GM12878 (cell line): ENCODE data around the gene FATE1. TPM values are rescaled to one million over a fixed set of nuclear protein-coding genes. Genes with fewer than 3 reads are reported as not detected.

ENCODE experiments used
- ATAC-seq: fragments of 200-7000 bp; cut with Tn5 transposase; 3 replicates; pipeline ENCODE4 v1.9.1; 2020; ENCODE audit warnings: mild to moderate bottlenecking, moderate library complexity
- BruUV-seq: library from RNA; stranded (reverse); fragments of 400-500 nt; replicated peaks from 2 replicates; lab custom pipeline; 2021; lab: Mats Ljungman, UMichigan
- CTCF ChIA-PET: fragments of 300-600 bp; sonication (Branson Sonifier 250); formaldehyde crosslinking; extraction: SDS; loops from one replicate; lab custom pipeline; 2021; ENCODE audit warnings: inconsistent platforms; lab: Yijun Ruan, JAX
- POLR2A ChIA-PET: fragments of 350-600 bp; formaldehyde crosslinking; extraction: SDS; loops from one replicate; lab custom pipeline; 2021; ENCODE audit warnings: inconsistent platforms; lab: Charles Lee
- RAD21 ChIA-PET: fragments of 300-600 bp; sonication (Branson Sonifier 250); formaldehyde crosslinking; loops from one replicate; lab custom pipeline; 2023; ENCODE audit warnings: antibody characterized with exemption; ENCODE audit not compliant: unreplicated experiment; lab: Charles Lee
- SMC1A ChIA-PET: fragments of 300-600 bp; sonication (Branson Sonifier 250); formaldehyde crosslinking; loops from one replicate; lab custom pipeline; 2023; ENCODE audit not compliant: unreplicated experiment, uncharacterized antibody; lab: Charles Lee
- DNase-seq: peaks from one replicate; pipeline ENCODE4 v3.0.0-alpha.2; 2011; ENCODE audit warnings: low read depth, low spot score
- FAIRE-seq: peaks from 3 replicates; lab custom pipeline; 2011; peaks lifted over from hg19 to GRCh38; lab: Jason Lieb, UNC
- H2AFZ ChIP-seq: 2 replicates; pipeline ENCODE4 v1.6.0; 2011; ENCODE audit warnings: low read depth, low read length, control low read depth; ENCODE audit not compliant: control insufficient read depth
- H3K27ac ChIP-seq: 2 replicates; pipeline ENCODE4 v1.5.1; 2011; ENCODE audit warnings: control low read depth; ENCODE audit not compliant: control insufficient read depth, insufficient read depth
- H3K27me3 ChIP-seq, 2 experiments: replicated peaks in 1 of 2; 2 replicates each; pipeline versions ENCODE4 v1.6.0 to v1.6.1; 2011; ENCODE audit warnings: low read length in 1 of 2; ENCODE audit not compliant: control insufficient read depth in 2 of 2, insufficient read depth in 2 of 2
- H3K36me3 ChIP-seq, 2 experiments: 2 replicates each; pipeline ENCODE4 v1.5.1; 2011; ENCODE audit warnings: low read length in 1 of 2; ENCODE audit not compliant: control insufficient read depth in 2 of 2, insufficient read depth in 2 of 2
- H3K4me1 ChIP-seq: 2 replicates; pipeline ENCODE4 v1.6.1; 2011; ENCODE audit warnings: mild to moderate bottlenecking, low read length, moderate library complexity, mixed read lengths; ENCODE audit not compliant: control insufficient read depth, insufficient read depth
- H3K4me2 ChIP-seq: 2 replicates; pipeline ENCODE4 v1.6.0; 2011; ENCODE audit warnings: control low read depth; ENCODE audit not compliant: control insufficient read depth, insufficient read depth
- H3K4me3 ChIP-seq: fragments of 200-600 bp; sonication (generic); 2 replicates; pipeline ENCODE4 v1.5.1; 2016
- H3K79me2 ChIP-seq: 2 replicates; pipeline ENCODE4 v1.6.0; 2011; ENCODE audit warnings: low read length; ENCODE audit not compliant: control insufficient read depth, insufficient read depth
- H3K9ac ChIP-seq: 2 replicates; pipeline ENCODE4 v1.8.0; 2011; ENCODE audit warnings: low read length, control low read depth, mixed read lengths; ENCODE audit not compliant: control insufficient read depth, insufficient read depth
- H3K9me3 ChIP-seq: replicated peaks from 3 replicates; pipeline ENCODE4 v1.5.1; 2011; ENCODE audit warnings: mild to moderate bottlenecking, low read length; ENCODE audit not compliant: control insufficient read depth, insufficient read depth
- H4K20me1 ChIP-seq: 2 replicates; pipeline ENCODE4 v1.6.0; 2011; ENCODE audit not compliant: control insufficient read depth, insufficient read depth
- CBX3 ChIP-seq: fragments of 200-600 bp; sonication (generic); IDR thresholded peaks from 2 replicates; pipeline ENCODE4 v1.6.1; 2016; ENCODE audit warnings: low read depth, borderline replicate concordance
- CHD2 ChIP-seq: IDR thresholded peaks from 2 replicates; pipeline ENCODE4 v1.6.1; 2011; ENCODE audit warnings: low read depth, low read length, improper control_type of control experiment, borderline replicate concordance
- GATAD2B ChIP-seq: fragments of 450-650 bp; conservative IDR thresholded peaks from 2 replicates; pipeline ENCODE4 v1.6.1; 2017; ENCODE audit warnings: low read depth, mild to moderate bottlenecking, moderate library complexity
- HDGF ChIP-seq: fragments of 450-650 bp; IDR thresholded peaks from 2 replicates; pipeline ENCODE4 v1.6.1; 2016; ENCODE audit warnings: antibody characterized with exemption
- NRF1 ChIP-seq: conservative IDR thresholded peaks from 2 replicates; pipeline ENCODE4 v1.6.1; 2011; ENCODE audit warnings: mild to moderate bottlenecking, low read depth, low read length, improper control_type of control experiment
- POLR2AphosphoS5 ChIP-seq: IDR thresholded peaks from 2 replicates; pipeline ENCODE4 v1.6.1; 2011; ENCODE audit warnings: mild to moderate bottlenecking, low read length, inconsistent platforms
- RELA ChIP-seq: fragments of 450-650 bp; IDR thresholded peaks from 2 replicates; pipeline ENCODE4 v1.8.0; 2014; ENCODE audit warnings: borderline replicate concordance; ENCODE audit not compliant: partially characterized antibody
- SIX5 ChIP-seq: IDR thresholded peaks from 2 replicates; pipeline ENCODE4 v1.6.1; 2011; ENCODE audit warnings: mild to moderate bottlenecking, low read depth, low read length, moderate library complexity; ENCODE audit not compliant: severe bottlenecking
- TCF7 ChIP-seq: IDR thresholded peaks from 2 replicates; pipeline ENCODE4 v1.6.1; 2014; ENCODE audit warnings: antibody characterized with exemption, borderline replicate concordance
- WRNIP1 ChIP-seq: IDR thresholded peaks from 2 replicates; pipeline ENCODE4 v1.6.1; 2011; ENCODE audit warnings: low read depth, low read length, improper control_type of control experiment, borderline replicate concordance
- in situ Hi-C: fragments of 300-500 bp; cut with MboI; formaldehyde crosslinking; loops from 9 replicates; pipeline ENCODE4 v1.14.3; 2018; ENCODE audit warnings: mixed read lengths
- intact Hi-C: fragments of 100-400 bp; cut with micrococcal nuclease; formaldehyde crosslinking; loops from one replicate; pipeline ENCODE4 v1.14.2; 2022; ENCODE audit not compliant: unreplicated experiment
- polyA plus RNA-seq, 11 experiments: library from polyadenylated mRNA; depleted of rRNA in 4 of 11; unstranded in 6 of 11; stranded (reverse) in 5 of 11; fragments of >200 nt; fragmentation: Nextera tagmentation in 4 of 11; fragmentation: Illumina TruSeq in 1 of 11; extraction: Ambion mirVana in 4 of 11; extraction: Trizol in 1 of 11; gene quantifications; 1 replicate in 1 of 11; 2 replicates in 10 of 11; pipeline versions ENCODE4 v1.2.1 to v1.2.3, GENCODE V29; 2011 to 2016; ENCODE audit warnings: inconsistent platforms in 2 of 11, missing spikeins in 2 of 11, low read depth in 1 of 11
- total RNA-seq, 4 experiments: library from RNA; depleted of rRNA in 3 of 4; stranded (reverse); fragments of >200 nt in 3 of 4; fragmentation: Illumina TruSeq in 1 of 4; extraction: Trizol in 1 of 4; gene quantifications; 2 replicates each; pipeline versions ENCODE4 v1.2.1 to v1.2.3, GENCODE V29; 2013 to 2021
- TF ChIP-seq, protein P1 (sequence below): IDR thresholded peaks from 2 replicates; pipeline ENCODE4 v1.6.1; 2012; ENCODE audit warnings: low read depth, low read length, improper control_type of control experiment
- TF ChIP-seq, protein P2 (sequence below): IDR thresholded peaks from 2 replicates; pipeline ENCODE4 v1.6.1; 2012; ENCODE audit warnings: mild to moderate bottlenecking, low read depth, low read length

FATE1 gene
- total and polyA plus RNA-seq, 10 of the 15 experiments (the other 5 are each of a cell fraction or from before 2014, with no cell fraction given): 0.26 to 0.28 TPM; not detected in 8

GRCh38 chrX:151687635-151688034, 28.2 kb upstream of the FATE1 start:
- TF ChIP-seq HDGF: no peak
- no peak for TF ChIP-seq CHD2
- TF ChIP-seq, all 136 proteins: peak for 0
- SMC1A ChIA-PET: no interaction called here

GRCh38 chrX:151688695-151689094, 27.1 kb upstream of the FATE1 start:
- no peak overlapping the region for H2AFZ ChIP-seq
- H3K36me3 ChIP-seq: no peaks in the 10 kb centered on the region
- FAIRE-seq (no peak), ATAC-seq (no peak), DNase-seq (no peak)
- ChIA-PET SMC1A (no interaction called here), POLR2A (no interaction called here), RAD21 (no interaction called here), CTCF (no interaction called here)
- no TSS peak for BruUV-seq
- no peaks in the 10 kb centered on the region for H3K4me1 ChIP-seq
- H3K79me2 ChIP-seq: no peaks in the 10 kb centered on the region
- no peak overlapping the region for H3K27ac ChIP-seq
- H3K4me2 ChIP-seq: no peak overlapping the region
- TF ChIP-seq RELA: no peak
- no peak for TF ChIP-seq CBX3
- TF ChIP-seq WRNIP1: no peak
- TF ChIP-seq, protein P1, sequence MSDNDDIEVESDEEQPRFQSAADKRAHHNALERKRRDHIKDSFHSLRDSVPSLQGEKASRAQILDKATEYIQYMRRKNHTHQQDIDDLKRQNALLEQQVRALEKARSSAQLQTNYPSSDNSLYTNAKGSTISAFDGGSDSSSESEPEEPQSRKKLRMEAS: no peak
- TF ChIP-seq, protein P2, sequence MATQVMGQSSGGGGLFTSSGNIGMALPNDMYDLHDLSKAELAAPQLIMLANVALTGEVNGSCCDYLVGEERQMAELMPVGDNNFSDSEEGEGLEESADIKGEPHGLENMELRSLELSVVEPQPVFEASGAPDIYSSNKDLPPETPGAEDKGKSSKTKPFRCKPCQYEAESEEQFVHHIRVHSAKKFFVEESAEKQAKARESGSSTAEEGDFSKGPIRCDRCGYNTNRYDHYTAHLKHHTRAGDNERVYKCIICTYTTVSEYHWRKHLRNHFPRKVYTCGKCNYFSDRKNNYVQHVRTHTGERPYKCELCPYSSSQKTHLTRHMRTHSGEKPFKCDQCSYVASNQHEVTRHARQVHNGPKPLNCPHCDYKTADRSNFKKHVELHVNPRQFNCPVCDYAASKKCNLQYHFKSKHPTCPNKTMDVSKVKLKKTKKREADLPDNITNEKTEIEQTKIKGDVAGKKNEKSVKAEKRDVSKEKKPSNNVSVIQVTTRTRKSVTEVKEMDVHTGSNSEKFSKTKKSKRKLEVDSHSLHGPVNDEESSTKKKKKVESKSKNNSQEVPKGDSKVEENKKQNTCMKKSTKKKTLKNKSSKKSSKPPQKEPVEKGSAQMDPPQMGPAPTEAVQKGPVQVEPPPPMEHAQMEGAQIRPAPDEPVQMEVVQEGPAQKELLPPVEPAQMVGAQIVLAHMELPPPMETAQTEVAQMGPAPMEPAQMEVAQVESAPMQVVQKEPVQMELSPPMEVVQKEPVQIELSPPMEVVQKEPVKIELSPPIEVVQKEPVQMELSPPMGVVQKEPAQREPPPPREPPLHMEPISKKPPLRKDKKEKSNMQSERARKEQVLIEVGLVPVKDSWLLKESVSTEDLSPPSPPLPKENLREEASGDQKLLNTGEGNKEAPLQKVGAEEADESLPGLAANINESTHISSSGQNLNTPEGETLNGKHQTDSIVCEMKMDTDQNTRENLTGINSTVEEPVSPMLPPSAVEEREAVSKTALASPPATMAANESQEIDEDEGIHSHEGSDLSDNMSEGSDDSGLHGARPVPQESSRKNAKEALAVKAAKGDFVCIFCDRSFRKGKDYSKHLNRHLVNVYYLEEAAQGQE: no peak
- TF ChIP-seq GATAD2B: no peak
- no peak for TF ChIP-seq POLR2AphosphoS5
- TF ChIP-seq NRF1: no peak
- TF ChIP-seq SIX5: no peak
- TF ChIP-seq TCF7: no peak
- in situ Hi-C loops (loop anchor here (25.0 kb wide), 1 partner anchor 926 kb away; no protein-coding TSS in a partner anchor), intact Hi-C loops (loop anchor here (10.0 kb wide), 1 partner anchor 324 kb away; no protein-coding TSS in a partner anchor)
- H3K9me3 ChIP-seq: no peaks in the 10 kb centered on the region
- no peaks in the 10 kb centered on the region for H4K20me1 ChIP-seq
- no peak overlapping the region for H3K4me3 ChIP-seq
- no peak overlapping the region for H3K9ac ChIP-seq
- no peaks in the 10 kb centered on the region for H3K27me3 ChIP-seq

More at GRCh38 chrX:151687635-151688034, 28.2 kb upstream of the FATE1 start:
- H3K4me1 ChIP-seq: no peaks in the 10 kb centered on the region
- intact Hi-C loops: loop anchor here (10.0 kb wide), 1 partner anchor 323 kb away; no protein-coding TSS in a partner anchor
- H3K9ac ChIP-seq: no peak overlapping the region
- no peaks in the 10 kb centered on the region for H3K79me2 ChIP-seq
- POLR2A ChIA-PET: no interaction called here
- H3K27me3 ChIP-seq: 0 out of 4 replicates have a peak, but pooled peaks cover 0 to 2% of the 10 kb centered on the region in 2 experiments
- no peaks in the 10 kb centered on the region for H3K9me3 ChIP-seq
- DNase-seq (no peak), ATAC-seq (no peak), FAIRE-seq (no peak)
- H3K4me2 ChIP-seq: no peak overlapping the region
- no peak overlapping the region for H3K4me3 ChIP-seq
- CTCF ChIA-PET: interaction anchor here (1.0 kb wide), 1 partner anchor 66 kb away, joined by 3 read pairs; no protein-coding TSS in a partner anchor
- BruUV-seq: no TSS peak
- in situ Hi-C loops: loop anchor here (25.0 kb wide), 1 partner anchor 925 kb away; no protein-coding TSS in a partner anchor
- no peak overlapping the region for H3K27ac ChIP-seq
- H3K36me3 ChIP-seq: no peaks in the 10 kb centered on the region
- RAD21 ChIA-PET: no interaction called here
- H4K20me1 ChIP-seq: no peaks in the 10 kb centered on the region
- H2AFZ ChIP-seq: no peak overlapping the region
